Measurements from ENCODE around the gene OBSL1.

The OBSL1 gene

GRCh38 chr2:219536967-219537366 is 34.4 kb downstream of the OBSL1 start:
- TF ChIP-seq ZFX (IDR thresholded peaks at IDR 0.05; ENCODE audit: borderline replicate concordance) (no peak), CTCF (IDR thresholded peaks at IDR 0.05) (no peak)
- no peak overlapping the region for H3K27ac ChIP-seq

GRCh38 chr2:219536425-219536824 is 34.9 kb downstream of the OBSL1 start:
- TF ChIP-seq ZFX (IDR thresholded peaks at IDR 0.05; ENCODE audit: borderline replicate concordance) (no peak), CTCF (IDR thresholded peaks at IDR 0.05) (no peak)
- no peak overlapping the region for H3K27ac ChIP-seq

- TF ChIP-seq CTCF (IDR thresholded peaks at IDR 0.05) (no peak), ZFX (IDR thresholded peaks at IDR 0.05; ENCODE audit: borderline replicate concordance) (no peak)
- H3K27ac ChIP-seq: no peak overlapping the region
Measured at GRCh38 chr2:219533930-219534661, 37.2 kb downstream of the OBSL1 start.

GRCh38 chr2:219532378-219532649 is 39.0 kb downstream of the OBSL1 start:
- no peak for TF ChIP-seq ZFX (IDR thresholded peaks at IDR 0.05; ENCODE audit: borderline replicate concordance)
- TF ChIP-seq CTCF (IDR thresholded peaks at IDR 0.05): no peak
- H3K27ac ChIP-seq: no peak overlapping the region

- H3K27ac ChIP-seq: no peak overlapping the region
- no peak for TF ChIP-seq CTCF (IDR thresholded peaks at IDR 0.05)
- TF ChIP-seq ZFX (IDR thresholded peaks at IDR 0.05; ENCODE audit: borderline replicate concordance): no peak
Measured at GRCh38 chr2:219531639-219532377, 39.5 kb downstream of the OBSL1 start.

- no peak overlapping the region for H3K27ac ChIP-seq
- TF ChIP-seq CTCF (IDR thresholded peaks at IDR 0.05): peak; percentile 91
- no peak for TF ChIP-seq ZFX (IDR thresholded peaks at IDR 0.05; ENCODE audit: borderline replicate concordance)
Measured at GRCh38 chr2:219530048-219530963, 41.0 kb downstream of the OBSL1 start.
